Activated T-cell treated with anti-CD3 and anti-CD28 coated beads for 24 hours (primary cell): ENCODE data around the gene FGF11.
A peak's percentile ranks its signal among the peaks of the same experiment; 100 is the strongest.

ENCODE experiments used
- DNase-seq: peaks from one replicate; pipeline ENCODE4 v3.0.0-alpha.2; 2020; ENCODE audit warnings: low read depth

FGF11 gene

GRCh38 chr17:7431231-7431630 is 8.1 kb upstream of the FGF11 start:
- DNase-seq, result no peak

DNA sequence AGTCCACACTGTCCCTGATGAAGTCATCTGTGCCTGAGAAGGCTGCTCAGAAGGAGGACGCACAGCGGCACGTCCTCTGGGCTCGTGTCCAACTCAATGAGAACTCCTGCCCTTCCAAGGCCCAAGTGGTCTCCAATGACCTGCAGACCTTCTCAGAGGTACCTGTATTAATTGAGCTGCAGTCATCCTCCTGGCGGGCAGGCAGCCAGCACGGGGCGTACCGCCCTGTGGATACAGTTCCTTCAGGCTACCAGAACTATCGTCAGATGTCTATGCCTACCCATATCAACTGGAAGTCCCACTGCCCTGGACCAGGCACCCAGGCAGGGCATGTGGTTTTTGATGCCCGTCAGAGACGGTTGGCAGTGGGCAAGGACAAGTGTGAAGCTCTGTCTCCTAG is 7.0 kb upstream of the FGF11 start:
- no peak for DNase-seq

DNA sequence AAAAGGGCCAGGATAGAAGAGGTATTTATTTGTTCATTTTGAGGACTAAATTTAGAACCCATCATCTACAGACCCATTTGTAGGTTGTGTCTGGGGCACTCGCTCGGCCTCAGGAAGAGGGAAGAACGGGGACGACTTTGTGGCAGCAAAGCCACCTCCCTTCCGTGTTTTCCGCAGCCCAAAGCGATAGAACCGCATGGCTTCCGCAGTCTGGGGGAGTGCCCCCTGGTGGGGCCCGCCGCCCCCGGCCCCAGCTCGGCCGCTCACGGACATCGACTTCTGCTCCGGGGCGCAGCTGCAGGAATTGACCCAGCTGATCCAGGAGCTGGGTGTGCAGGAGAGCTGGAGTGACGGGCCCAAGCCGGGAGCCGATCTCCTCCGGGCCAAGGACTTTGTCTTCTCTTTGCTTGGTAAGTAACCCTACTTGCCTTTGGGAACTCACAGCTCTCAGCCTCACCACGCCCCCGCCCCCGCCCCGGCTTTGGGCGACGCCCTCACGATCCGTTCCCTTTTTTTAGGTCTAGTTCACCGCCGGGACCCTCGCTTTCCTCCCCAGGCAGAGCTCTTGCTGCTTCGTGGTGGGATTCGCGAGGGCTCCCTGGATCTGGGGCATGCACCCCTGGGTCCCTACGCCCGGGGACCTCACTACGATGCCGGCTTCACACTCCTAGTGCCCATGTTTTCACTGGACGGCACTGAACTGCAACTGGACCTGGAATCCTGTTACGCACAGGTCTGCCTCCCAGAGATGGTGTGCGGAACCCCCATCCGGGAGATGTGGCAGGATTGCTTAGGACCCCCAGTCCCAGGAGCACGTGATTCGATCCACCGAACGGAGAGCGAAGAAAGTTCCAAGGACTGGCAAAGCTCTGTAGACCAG is 3.4 kb upstream of the FGF11 start:
- DNase-seq, result peak; percentile 23

- DNase-seq, result peak; percentile 69
These were observed 2.5 kb upstream of the FGF11 start for GRCh38 chr17:7436556-7437368.

GRCh38 chr17:7437369-7437863 is 1.9 kb upstream of the FGF11 start:
- DNase-seq, result no peak

- DNase-seq, result peak; percentile 32
These were observed 1.2 kb upstream of the FGF11 start for GRCh38 chr17:7437950-7438614.

GRCh38 chr17:7438656-7439460 is 454 bp upstream of the FGF11 start:
- DNase-seq, result no peak

DNA sequence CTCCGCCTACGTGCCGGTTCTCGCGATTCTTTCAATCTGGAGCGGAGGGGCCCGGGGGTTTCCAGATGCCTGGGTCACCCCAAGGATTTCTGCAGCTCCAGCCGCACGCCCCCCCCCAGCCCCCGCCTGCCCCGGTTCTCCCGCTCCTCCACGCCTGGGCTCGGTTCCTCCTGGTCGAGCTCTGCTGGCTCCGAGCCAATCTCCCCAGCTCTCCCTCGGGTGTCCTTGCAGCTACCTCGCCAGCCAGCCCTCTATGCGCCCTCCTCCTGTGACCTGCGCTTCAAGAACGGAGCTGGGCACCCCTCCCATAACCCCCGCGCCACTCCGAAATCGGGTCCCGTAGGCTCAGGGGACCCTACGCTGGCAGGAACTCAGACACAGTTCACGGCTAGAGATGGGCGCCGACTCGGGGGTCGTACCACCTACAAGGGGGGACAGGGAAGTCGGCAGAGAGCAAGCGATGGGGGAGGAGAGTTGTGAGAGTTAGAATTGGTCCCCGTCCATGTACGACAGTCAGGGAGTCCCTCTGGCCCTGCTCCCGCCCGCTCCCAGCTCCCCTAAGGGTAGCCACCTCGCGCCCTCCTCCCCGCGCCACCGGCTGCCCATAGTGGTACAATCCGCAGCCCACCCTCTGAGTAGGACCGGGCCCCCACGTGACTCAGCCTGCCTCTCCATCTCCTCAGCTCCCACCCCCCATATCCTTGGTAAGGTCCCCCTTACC is 961 bp downstream of the FGF11 start:
- DNase-seq, result no peak

GRCh38 chr17:7440834-7441195 is 1.5 kb downstream of the FGF11 start:
- no peak for DNase-seq

DNA sequence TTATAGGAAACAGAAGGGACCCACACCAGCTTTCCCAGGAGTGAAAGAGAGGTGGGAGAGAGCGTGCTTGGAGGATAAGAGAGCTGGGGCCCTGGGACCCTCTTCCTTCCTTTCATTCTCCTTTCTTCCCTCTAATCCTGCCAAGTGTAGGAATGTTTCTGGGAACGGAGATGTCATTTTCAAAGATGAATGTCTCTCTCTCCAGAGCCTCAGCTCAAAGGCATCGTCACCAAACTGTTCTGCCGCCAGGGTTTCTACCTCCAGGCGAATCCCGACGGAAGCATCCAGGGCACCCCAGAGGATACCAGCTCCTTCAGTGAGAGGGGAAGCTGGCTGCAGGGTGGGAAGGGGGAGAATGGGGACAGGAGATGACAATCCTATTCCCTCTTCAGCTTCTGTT is 2.0 kb downstream of the FGF11 start:
- DNase-seq, result no peak

- no peak for DNase-seq
These were observed 2.8 kb downstream of the FGF11 start for GRCh38 chr17:7442142-7442541.

- DNase-seq, result no peak
These were observed 4.5 kb downstream of the FGF11 start for GRCh38 chr17:7443499-7444485.

DNA sequence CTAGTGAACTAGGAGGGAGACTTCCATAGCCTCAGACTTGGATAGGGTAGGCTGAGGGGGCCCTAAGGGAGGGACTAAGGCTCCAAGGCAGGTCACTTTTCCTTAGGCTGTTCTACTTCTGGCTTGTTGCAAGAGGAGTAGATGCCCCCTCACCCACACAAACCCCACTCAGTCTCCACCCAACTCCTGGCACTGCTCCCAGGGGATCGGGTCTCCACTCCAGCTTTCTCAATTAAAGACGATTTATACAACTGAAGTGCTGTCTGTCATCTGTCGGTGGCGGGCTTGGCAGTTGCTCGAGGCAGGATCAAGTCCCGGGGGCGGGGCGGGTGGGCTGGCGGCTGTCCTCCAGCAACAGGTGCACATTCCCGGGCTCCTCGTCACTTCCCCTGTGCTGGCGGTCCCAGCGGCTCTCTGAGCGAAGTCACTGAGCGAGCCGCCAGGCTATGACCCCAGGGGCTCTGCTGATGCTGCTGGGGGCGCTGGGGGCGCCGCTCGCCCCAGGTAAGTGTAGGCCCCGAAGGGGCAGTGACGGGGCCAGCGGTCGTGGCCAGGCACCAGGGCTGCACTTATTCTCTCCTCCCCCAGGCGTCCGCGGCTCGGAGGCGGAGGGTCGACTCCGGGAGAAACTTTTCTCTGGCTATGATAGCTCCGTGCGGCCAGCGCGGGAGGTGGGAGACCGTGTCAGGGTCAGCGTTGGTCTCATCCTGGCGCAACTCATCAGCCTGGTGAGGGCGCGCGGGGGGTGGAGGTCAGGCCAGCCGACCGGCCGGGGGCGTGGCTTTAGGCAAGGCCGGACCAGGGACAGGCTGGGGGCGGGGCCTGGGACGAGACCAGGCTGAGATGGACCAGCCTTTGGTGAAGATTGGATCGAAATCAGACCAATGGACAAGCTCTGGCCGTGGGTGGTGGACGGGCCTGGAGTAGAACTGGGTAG is 5.6 kb downstream of the FGF11 start, which contains the start of gene CHRNB1:
Gene CHRNB1, plus strand, starts transcription at position 380 of the 937 bp plus-strand sequence. Its CDS starts 67 bp downstream, at position 447.
- DNase-seq, result no peak

GRCh38 chr17:7445619-7445968 is 6.3 kb downstream of the FGF11 start:
- no peak for DNase-seq

DNA sequence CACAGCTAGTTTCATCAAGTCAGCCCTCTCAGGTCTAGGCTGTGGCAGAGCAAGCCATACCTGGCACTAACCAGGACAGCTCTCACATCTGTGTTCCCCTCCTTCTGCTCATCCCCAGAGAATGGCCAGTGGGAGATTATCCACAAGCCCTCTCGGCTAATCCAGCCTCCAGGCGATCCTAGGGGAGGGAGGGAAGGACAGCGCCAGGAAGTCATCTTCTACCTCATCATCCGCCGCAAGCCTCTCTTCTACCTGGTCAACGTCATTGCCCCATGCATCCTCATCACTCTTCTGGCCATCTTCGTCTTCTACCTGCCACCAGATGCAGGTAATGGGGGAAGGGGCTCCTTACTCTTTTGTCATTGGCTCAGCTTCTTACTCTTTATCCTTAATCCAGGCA is 9.1 kb downstream of the FGF11 start:
- DNase-seq, result no peak

- no peak for DNase-seq
These were observed 20.7 kb downstream of the FGF11 start for GRCh38 chr17:7459961-7460545.

DNA sequence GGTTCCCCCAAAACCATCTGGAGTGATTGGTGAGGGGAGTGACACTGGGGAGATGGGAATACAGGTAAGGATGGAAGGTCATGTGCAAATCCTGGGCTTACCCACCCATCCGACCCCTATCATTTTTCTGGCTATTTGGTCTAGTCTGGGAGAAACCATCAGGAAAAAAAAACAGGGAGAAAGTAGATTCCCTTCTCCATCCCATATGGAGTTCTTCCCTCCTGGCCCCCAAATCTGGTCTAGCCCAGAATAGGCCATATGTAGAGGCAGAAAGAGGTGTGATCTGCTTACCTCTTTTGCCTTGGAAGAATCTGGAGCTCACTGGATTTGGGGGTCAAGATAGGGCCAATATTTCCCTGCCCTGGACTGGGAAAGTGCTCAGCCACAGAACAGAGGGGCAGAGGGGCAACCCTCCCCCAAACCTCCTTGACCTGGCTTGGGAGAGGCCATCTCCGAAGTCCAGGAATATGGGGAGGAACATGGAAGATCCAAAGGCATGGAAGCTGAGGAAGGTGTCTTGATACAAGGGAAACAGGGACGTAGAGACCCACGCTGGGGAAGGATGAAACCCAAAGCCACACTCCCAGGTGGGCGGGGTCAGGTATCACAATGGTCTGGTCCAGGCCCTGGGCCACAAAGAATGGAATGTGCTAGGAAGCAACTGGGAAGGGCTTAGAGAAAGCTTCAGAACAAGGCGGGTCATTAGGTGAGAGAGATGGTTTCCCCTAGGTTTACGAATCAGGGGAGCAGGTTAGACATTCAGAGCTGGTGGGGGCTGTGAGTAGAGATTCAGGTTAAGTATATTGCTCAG is 21.7 kb downstream of the FGF11 start:
- no peak for DNase-seq
